HG03520 (cell line): ENCODE measurements around the gene PGAM5.
A peak's percentile ranks its signal among the peaks of the same experiment; 100 is the strongest.
"Not testable (repeated sequence)": the region's sequence is repeated elsewhere in the genome, so short reads cannot be mapped to it uniquely, and the experiment has no call there.

Experiments
- ATAC-seq: cut with Tn5 transposase; IDR thresholded peaks from one replicate; pipeline ENCODE4 v1.9.1; 2021; ENCODE audit warnings: mild to moderate bottlenecking, moderate library complexity; ENCODE audit not compliant: unreplicated experiment

PGAM5 gene

GRCh38 chr12:132687211-132688164, 23.2 kb upstream of the PGAM5 start, which contains the start of the genes POLE and PXMP2:
TSS of gene POLE (minus strand) at chr12:132687342. CDS start at chr12:132687315, 27 bp downstream.
TSS of gene PXMP2 (plus strand) at chr12:132687587. CDS start at chr12:132687671, 84 bp downstream.
- peak; percentile 91 for ATAC-seq

- no peak for ATAC-seq
These were observed 21.4 kb upstream of the PGAM5 start for GRCh38 chr12:132689227-132689626.

GRCh38 chr12:132690112-132690511, 20.5 kb upstream of the PGAM5 start:
- no peak for ATAC-seq

- ATAC-seq, result not testable (repeated sequence)
These were observed 18.6 kb upstream of the PGAM5 start for GRCh38 chr12:132692030-132692429.

- ATAC-seq, result not testable (repeated sequence)
These were observed 15.8 kb upstream of the PGAM5 start for GRCh38 chr12:132694888-132695287.

- no peak for ATAC-seq
These were observed 15.2 kb upstream of the PGAM5 start for GRCh38 chr12:132695431-132695830.

- ATAC-seq, result no peak
These were observed 12.3 kb upstream of the PGAM5 start for GRCh38 chr12:132698341-132698740.

- no peak for ATAC-seq
These were observed 10.3 kb upstream of the PGAM5 start for GRCh38 chr12:132700212-132700822.

- no peak for ATAC-seq
These were observed 8.0 kb upstream of the PGAM5 start for GRCh38 chr12:132702640-132703039.

- ATAC-seq, result no peak
These were observed 7.0 kb upstream of the PGAM5 start for GRCh38 chr12:132703641-132704040.

GRCh38 chr12:132707241-132707640, 3.4 kb upstream of the PGAM5 start:
- no peak for ATAC-seq

GRCh38 chr12:132708150-132708549, 2.5 kb upstream of the PGAM5 start:
- no peak for ATAC-seq

GRCh38 chr12:132710043-132710404, 618 bp upstream of the PGAM5 start:
- peak; percentile 25 for ATAC-seq

GRCh38 chr12:132711080-132711843, 620 bp downstream of the PGAM5 start:
- no peak for ATAC-seq

- no peak for ATAC-seq
These were observed 2.5 kb downstream of the PGAM5 start for GRCh38 chr12:132713123-132713522.

GRCh38 chr12:132715874-132716273, 5.2 kb downstream of the PGAM5 start:
- no peak for ATAC-seq

- ATAC-seq, result no peak
These were observed 5.7 kb downstream of the PGAM5 start for GRCh38 chr12:132716356-132716755.

GRCh38 chr12:132717011-132717410, 6.4 kb downstream of the PGAM5 start:
- ATAC-seq, result no peak

GRCh38 chr12:132717531-132718387, 7.1 kb downstream of the PGAM5 start:
- ATAC-seq, result no peak

GRCh38 chr12:132718644-132719043, 8.0 kb downstream of the PGAM5 start:
- ATAC-seq, result no peak
